Cerebellar cortex (tissue), 1 donor: ENCODE measurements around the gene MKI67.
"Not testable (repeated sequence)": the region's sequence is repeated elsewhere in the genome, so short reads cannot be mapped to it uniquely, and the experiment has no call there.

Experiments used
- DNase-seq: peaks from one replicate; pipeline ENCODE4 v3.0.0-alpha.2; 2015; ENCODE audit warnings: low spot score

MKI67 gene

GRCh38 chr10:128125944-128126764 lies at the start of gene MKI67:
MKI67 (minus strand) TSS chr10:128126423; CDS start chr10:128125667, 756 bp downstream.
- DNase-seq: peak; percentile 75

GRCh38 chr10:128174581-128175559 lies 48.6 kb upstream of the MKI67 start:
- no peak for DNase-seq

GRCh38 chr10:128173386-128173785 lies 47.2 kb upstream of the MKI67 start:
- DNase-seq: no peak

- no peak for DNase-seq
Observed at GRCh38 chr10:128172756-128173155, 46.5 kb upstream of the MKI67 start.

- no peak for DNase-seq
Observed at GRCh38 chr10:128169811-128170379, 43.7 kb upstream of the MKI67 start.

- DNase-seq: no peak
Observed at GRCh38 chr10:128167926-128168520, 41.8 kb upstream of the MKI67 start.

- DNase-seq: not testable (repeated sequence)
Observed at GRCh38 chr10:128167123-128167522, 40.9 kb upstream of the MKI67 start.

- no peak for DNase-seq
Observed at GRCh38 chr10:128166151-128166550, 39.9 kb upstream of the MKI67 start.

GRCh38 chr10:128165536-128165935 lies 39.3 kb upstream of the MKI67 start:
- no peak for DNase-seq

GRCh38 chr10:128163701-128164100 lies 37.5 kb upstream of the MKI67 start:
- no peak for DNase-seq

- no peak for DNase-seq
Observed at GRCh38 chr10:128161031-128161430, 34.8 kb upstream of the MKI67 start.

GRCh38 chr10:128160297-128160711 lies 34.1 kb upstream of the MKI67 start:
- DNase-seq: no peak

- DNase-seq: no peak
Observed at GRCh38 chr10:128158021-128158795, 32.0 kb upstream of the MKI67 start.

GRCh38 chr10:128156999-128157755 lies 31.0 kb upstream of the MKI67 start:
- no peak for DNase-seq

- DNase-seq: no peak
Observed at GRCh38 chr10:128152741-128153580, 26.7 kb upstream of the MKI67 start.

- no peak for DNase-seq
Observed at GRCh38 chr10:128151031-128151430, 24.8 kb upstream of the MKI67 start.

GRCh38 chr10:128150561-128150960 lies 24.3 kb upstream of the MKI67 start:
- no peak for DNase-seq

GRCh38 chr10:128150045-128150493 lies 23.8 kb upstream of the MKI67 start:
- DNase-seq: peak; percentile 22

- DNase-seq: no peak
Observed at GRCh38 chr10:128149267-128150014, 23.2 kb upstream of the MKI67 start.
